GM19452 (cell line): ENCODE results near the gene TOP1.

Experiments
- ATAC-seq: cut with Tn5 transposase; IDR thresholded peaks from one replicate; pipeline ENCODE4 v1.9.1; 2021; ENCODE audit not compliant: unreplicated experiment

Gene TOP1

DNA sequence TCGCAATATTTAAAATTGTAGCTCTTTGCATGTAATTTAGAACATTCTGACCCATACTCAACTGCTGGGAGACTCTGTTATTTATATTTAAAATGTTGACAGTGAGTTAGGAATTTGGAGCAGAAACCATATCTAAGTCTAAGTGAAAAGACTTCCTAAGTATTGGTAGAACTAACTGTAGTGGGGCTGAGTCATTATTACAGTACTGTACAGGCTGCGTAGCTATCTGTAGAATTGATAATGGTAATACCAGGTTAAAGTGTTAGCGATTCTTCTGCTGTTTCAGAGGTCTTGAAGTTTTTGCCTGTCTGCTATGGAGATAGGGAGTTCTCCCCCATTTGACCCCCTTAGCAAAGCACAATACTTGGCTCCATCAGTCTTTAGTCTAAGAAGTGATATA is 3.6 kb downstream of the TOP1 start:
- no peak for ATAC-seq

DNA sequence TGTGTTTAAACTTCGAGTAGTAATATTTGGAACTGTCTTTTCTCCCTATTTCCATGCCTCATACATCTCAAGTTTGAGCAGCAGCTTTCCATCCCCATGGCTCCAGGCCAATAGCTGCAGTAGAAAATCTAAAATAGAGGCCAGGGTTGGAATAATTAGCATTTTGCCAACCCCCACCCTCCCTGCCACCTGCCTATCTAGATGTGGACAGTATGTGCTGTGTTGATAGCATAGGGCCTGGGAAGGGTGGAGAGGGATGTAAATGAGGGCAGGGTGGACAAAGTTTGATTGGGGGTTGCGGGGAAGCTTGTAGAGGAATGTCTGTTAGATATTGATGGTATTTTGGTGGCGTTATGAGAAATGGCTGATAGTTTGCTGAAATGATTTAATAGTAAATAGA is 5.6 kb downstream of the TOP1 start:
- ATAC-seq = no peak

DNA sequence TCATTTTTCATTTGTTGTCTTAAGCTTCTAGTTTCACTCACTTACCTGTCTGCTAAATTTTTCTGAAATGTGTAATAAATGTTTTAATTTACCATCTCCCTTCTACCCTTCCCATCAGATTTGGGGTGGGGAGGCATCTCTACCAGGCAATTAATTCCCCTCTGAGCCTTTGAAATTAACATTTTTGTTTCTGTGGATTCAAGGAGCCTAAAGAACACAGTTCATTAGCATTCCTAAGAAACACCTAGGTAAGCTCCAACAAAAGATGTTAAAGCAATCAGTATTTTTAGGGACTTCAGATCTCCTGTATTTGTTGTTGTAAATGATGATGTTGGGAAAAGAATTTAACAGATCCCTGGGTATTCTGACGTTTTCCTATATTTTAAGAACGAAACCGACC is 6.6 kb downstream of the TOP1 start:
- ATAC-seq = no peak

DNA sequence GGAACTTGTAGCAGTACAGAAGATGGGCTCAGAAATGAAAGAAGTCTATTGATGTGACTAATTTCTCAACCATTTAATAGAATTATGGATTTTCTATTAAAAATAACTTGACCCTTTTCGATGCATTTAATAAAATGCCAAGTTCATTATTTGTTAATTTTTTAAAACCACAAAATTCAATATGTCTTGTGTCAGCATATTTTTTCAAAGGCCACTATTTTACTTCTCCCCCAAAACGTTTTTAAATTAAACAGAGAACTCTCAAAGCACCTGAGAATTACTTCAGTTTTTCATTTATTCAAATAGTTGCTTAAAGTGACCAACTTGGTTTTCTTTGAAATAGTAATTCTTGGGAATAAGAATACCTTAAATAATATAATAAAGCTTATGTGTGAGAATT is 8.6 kb downstream of the TOP1 start:
- ATAC-seq = no peak

DNA sequence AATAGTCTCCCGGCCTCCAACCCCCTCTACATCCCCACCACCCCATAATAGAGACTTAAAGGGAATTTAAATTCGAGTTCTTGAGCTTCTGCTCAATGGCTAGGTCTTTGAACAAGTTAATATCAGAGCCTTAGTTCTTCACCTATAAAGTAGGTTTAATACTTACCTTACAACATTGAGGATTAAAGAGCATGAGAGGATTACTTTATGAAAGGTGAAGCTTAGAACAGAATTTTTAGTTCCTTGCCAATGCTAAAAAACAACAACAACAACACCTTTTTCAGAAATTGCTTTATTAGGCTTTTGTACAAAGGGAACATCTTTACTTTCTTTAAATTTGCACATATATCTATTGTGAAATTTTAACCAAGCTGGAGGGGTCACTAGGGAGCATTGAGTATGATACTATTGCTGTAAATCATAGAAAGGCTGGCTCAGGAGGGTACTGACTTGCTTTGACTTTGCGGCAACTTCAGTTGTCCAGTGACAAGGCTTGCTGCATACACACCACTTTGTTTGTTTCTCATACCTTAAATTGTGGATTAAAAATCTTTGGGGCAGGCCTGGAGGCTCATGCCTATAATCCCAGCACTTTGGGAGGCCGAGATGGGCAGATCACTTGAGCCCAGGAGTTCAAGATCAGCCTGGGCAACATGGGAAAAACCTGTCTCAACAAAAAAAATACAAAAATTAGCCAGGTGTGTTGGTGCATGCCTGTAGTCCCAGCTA is 9.7 kb downstream of the TOP1 start:
- ATAC-seq = no peak

DNA sequence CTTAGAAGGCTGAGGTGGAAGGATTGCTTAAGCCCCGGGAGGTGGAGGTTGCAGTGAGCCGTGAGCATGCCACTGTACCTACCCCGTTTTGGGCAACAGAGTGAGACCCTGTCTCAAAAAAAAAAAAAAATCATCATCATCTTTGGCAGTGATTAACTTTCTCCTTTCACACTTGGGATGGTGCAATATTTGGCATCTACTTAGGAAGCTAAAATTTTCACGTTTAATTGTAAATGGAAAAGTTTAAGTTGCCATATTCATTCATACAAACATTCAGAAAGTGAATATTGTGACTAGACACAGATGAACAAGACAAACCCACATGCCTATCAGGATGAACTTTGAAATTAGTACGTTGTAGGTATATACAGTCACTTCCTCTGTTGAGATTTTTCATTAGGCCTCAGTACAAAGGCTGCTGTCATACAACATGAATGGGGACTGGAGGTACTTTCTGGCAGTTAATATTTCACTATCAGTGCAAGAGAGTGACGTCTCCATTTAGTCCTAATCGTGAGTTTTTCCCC is 10.3 kb downstream of the TOP1 start:
- ATAC-seq = no peak

DNA sequence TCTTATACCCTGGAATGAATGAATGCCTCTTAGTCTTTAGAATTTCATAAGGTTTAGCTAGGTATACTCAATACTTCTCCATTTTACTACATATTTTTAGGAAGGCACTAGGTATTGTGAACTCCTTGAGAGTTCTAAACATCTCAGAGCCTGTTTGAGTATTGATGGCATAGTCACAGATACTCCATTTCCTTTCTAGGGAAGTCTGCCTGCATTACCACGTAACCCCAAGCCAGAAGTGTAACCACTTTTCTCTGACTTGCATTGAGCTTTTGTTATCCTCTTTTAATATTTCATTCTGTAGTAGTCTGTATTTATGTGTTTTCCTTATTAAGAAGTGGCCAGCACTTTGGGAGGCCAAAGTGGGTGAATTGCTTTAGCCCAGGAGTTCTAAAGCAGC is 12.2 kb downstream of the TOP1 start:
- ATAC-seq = no peak

DNA sequence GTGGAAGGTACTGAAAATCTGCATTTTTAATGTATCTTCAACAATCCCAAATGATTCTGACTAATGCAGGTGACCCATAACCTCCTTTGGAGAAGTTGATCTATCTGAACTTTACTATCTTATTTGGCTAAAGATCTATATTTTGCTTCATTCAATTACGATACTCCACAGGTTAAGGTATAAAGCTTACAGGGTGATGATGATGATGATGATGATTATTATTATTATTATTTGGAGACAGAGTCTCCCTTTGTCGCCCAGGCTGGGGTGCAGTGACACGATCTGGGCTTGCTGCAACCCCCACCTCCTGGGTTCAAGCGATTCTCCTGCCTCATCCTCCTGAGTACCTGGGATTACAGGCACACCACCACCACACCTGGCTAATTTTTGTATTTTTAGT is 13.1 kb downstream of the TOP1 start:
- ATAC-seq = no peak

DNA sequence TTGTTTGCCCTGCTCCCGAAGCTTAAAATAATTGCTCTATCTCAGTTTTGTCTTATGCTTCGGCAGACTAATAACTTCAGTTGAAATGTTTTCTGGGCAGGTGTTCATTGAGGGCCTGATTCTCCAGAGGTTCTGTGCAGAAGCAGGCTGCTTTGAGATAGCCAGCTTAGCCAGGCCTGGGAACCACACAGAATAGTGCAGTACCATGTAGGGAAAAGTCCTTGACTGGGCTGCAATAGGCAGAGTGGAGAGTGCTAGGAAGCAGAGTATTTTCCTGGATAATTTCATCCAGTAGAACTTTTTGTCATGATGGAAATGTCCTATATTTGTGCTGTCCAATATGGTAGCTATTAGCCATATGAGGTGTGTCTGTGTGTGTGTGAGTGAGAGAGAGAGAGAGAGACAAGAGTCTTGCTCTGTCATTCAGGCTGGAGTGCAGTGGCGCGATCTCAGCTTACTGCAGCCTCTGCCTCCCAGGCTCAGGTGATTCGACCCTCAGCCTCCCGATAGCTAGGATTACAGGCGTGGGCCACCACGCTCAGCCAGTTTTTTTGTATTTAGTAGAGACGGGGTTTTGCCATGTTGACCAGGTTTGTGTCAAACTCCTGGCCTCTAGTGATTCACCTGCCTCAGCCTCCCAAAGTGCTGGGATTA is 15.9 kb downstream of the TOP1 start:
- no peak for ATAC-seq

DNA sequence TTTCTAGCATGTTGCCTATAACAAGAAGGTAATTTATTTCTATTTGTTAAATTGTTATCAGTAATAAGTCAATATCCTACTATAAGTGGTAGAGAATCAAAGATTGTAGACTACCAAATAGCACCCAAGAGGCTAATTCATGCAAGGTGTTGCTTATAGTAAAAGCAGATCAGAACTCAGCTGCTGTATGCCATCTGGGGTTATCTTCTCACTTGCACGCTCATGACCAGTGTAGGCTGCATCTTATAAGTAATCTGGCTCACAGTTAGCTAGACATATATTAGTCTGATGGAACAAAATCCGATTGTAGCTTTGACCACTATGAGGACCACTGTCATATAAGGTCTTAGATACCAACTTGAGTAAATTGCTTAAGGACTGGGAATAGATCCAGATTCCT is 17.0 kb downstream of the TOP1 start:
- ATAC-seq = no peak

DNA sequence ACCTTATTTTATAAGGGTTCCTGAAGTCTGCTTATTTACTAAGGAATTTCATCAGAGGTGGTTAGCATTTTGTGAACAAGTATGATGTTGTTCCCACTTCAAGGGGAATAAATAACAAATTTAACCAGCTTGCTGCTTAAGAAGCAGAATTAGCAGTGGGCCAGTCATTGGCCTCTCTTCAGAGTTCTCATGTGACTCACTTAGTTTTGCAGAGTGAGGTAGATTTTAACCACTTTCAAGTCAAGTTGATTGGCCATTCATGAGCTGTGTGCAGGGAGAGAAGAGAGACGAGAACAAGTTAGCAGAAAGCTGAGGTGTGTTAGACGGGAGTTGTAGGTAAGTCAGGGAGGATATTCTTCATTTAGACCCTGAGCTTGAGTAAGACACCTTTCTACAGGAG is 18.1 kb downstream of the TOP1 start:
- ATAC-seq = no peak

DNA sequence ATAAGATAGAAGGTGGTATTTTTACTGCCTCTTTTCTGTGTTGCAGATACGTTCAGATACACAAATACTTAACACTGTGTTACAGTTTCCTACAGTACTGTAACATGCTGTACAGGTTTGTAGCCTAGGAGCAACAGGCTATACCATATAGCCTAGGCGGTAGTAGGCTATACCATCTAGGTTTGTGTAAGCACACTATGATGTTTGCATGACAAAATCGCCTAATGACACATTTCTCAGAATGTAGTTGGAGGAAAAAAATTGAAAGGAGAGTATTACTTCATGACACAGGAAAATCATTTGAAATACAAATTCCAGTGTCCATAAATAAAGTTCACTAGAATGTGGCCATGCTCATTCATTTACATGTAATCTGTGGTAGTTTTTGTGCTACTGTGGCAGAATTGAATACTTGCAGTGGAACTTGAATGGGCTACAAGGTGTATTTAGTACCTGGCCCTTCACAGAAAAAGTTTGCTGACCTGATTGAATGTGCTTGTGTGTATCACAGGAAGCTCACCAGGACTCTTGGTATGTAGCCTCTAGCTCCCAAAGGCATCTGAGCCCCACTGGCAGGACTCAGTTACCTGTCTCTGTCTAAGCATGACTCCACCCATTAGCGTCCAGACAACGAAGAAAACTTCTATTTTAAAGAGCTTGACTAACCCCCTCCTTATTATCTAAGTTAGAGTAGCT is 18.8 kb downstream of the TOP1 start:
- peak; percentile 6 for ATAC-seq

DNA sequence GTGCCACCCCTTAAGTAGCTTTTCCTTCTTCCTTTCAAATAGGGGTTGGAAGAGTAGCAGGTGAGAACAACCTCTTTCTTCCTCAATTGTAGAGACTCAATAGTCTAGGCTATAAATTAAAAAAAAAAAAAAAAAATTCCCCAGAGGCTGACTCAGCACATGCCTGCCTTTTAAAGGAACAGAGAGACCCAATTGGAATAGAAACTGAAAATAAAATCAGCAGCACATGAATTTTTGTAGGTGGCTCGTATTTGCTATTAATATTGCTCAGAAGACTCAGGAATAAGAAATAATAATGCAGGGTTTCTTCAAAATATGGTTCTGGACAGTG is 19.3 kb downstream of the TOP1 start:
- ATAC-seq = peak; percentile 48

DNA sequence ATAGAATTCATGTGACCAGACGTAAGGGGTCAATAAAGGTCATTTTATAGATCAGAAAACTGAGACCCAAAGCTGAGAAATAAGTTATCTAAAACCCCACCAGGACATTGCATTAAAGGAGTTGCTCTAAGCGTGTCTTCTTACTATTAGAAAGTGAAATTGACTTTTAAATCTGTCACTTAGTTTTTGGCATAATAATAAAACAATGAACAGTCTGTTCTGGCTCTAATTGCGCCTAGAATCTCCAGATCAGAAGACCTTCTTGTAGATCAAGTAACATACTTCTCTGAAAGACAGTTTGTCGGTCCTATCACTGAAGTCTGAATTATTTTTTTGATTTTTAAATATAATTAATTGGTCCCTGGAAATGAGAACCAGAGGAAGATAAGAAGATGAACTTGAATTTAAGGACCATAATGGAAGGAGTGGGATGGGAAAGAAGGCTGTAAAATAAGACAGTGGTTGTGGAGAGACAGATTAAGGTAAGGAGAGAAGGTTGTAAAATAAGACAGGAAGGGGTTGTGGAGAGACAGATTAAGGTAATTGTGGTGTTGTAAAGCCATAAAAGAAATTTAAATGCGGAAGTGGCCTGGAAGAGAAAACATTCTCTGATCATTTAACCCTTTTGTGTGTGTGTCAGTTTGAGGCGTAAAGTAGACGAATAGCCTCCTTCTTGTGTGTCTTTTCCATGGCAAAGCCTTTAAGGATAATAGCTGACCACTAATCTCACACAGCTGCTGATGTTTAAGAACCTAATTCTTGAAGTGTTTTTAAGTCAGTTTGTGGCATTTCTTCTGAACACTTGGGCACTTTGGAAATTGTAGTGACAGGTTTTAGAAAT is 20.1 kb downstream of the TOP1 start:
- no peak for ATAC-seq

DNA sequence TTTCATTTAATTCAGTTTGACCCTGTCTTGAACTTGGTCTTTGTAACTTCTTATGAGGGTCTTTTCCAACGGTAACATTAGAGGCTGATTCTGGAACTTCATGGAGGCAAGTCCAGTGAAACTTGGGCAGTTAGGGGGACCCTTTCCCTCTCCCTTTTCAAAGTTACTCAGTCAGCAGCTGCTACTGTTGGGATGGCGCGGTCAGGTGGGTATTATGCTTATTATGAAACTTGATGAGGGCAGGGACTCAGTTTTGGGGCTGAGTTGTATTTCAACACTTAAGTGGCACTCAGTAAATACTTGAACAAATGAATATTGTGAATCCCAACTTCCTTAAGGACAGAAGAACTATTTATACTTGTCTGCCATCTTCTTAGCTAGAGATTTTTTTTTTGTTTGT is 20.8 kb downstream of the TOP1 start:
- ATAC-seq = no peak

DNA sequence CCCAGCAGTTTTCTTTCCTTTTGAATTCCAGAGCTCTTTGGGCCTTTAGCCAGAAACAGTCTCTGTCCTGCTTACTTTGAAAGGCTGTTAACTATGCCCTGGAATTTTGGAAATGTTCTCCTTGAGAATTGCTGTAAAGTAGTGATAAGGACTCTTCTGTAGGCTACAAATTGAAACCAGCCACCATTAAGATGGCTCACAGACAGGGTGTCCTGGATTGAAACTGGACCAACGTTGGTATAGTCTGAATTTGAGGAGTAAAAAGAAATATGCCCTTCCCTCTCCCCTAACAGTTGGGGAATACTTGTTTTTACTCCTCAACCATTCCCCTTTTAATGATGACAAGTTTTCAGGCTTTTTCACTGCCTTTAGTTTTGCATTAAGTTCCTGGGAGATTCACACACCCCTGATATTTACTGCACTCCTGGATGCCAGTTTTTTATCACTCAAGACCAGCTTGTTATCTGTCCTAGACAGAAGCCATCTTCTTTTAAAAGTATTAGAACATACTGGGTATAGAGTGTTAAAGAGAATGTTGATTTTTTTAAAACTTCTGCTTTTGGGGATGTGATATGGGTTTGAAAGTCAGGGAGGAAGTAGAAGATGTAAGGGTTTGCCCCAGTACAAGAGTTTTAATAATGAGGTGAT is 21.9 kb downstream of the TOP1 start:
- ATAC-seq = no peak

DNA sequence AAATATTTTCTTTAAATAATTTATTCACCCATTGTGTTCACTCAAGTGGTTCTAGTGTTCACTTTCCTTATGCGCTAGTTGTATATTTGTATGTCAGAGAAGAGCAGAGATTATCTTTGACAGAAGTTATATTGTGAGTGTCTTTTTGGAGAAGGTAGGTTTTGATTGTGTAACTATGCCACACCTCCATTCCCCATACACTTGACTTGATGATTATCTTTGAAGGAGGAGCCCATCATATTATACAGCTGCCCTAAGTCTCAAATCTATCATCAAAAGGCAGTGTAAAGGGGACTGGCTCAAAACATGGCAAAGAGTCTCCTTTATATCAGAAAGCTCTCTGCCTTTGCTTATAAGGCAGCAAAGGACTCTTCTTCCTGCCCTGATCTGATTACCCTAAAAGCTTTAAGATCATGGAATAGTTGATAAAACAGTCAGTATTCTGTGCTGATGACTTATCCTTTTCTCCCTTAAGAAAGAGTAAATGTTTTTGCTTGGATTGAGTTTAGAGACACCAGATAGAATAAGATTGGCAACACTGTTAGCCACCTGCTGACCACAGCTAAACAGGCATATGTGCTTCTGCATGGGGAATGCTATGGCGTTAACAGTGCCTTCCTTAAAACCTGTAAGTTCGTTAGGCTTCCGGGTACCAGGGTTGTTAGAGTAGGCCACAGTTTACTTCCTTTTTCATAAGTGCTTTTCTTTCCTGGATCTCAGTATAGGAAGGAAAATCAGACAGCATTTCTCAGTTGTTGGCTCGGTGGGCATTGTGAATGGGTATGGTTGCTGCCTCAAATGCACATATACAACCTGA is 22.6 kb downstream of the TOP1 start:
- no peak for ATAC-seq

DNA sequence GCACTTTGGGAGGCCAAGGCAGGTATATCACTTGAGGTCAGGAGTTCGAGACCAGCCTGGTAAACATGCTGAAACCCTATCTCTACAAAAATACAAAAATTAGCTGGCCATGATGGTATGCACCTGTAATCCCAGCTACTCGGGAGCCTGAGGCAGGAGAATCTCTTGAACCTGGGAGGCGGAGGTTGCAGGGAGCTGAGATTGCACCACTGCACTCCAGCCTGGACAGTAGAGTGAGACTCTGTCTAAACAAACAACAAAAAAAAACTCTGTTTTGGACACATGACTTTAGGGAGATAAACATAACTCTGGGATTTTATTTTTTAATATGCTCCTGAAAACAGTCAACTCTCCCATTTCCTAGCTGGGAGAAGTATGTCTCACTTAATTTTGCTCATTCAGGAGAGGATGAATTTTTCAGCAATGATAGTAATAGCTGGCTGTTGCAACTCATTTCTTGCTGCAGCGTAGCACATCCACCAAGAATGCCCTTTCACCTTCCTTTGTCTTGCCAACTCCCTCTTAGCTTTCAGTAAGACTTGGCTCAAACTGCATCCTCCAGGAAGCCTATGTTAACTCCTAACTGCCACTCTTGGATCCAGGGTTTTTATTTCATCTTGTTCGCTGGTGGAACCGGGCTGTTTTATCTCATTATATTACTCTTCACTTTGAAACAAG is 24.3 kb downstream of the TOP1 start:
- no peak for ATAC-seq

DNA sequence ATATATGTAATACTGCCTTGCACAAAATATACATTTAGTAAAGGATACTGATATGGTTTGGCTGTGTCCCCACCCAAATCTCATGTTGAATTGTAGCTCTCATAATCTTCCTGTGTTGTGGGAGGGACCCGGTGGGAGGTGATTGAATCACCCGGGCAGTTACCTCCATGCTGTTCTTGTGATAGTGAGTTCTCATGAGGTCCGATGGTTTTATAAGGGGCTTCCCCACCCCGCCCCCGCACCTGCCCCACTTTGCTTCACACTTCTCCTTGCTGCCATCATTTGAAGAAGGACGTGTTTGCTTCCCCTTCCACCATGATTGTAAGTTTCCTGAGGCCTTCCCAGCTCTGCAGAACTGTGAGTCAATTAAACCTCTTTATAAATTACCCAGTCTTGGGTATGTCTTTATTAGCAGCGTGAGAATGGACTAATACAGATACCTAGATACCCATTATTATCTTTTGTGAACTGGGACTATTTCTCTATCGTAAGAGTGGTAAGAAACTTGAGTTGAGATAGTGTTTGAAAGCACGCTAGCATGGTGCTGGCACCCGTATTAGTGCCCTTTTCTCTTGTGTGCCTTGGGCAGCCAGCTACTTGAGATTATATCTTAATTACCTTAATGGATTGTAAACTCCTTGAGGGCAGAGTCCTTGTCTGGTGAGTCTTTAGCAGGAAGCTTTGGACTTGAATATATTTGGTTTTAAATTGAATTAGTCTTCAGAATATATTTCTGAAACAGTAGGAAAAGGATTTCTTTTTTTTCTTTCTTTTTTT is 25.6 kb downstream of the TOP1 start:
- ATAC-seq = no peak
